Kidney epithelial cell (primary cell): ENCODE data around the gene BIRC5. TPM values are rescaled to one million over a fixed set of nuclear protein-coding genes. Genes with fewer than 3 reads are reported as not detected.

ENCODE experiments used
- DNase-seq: peaks from one replicate; pipeline ENCODE4 v3.0.0-alpha.2; 2010; ENCODE audit warnings: low read depth
- H3K27me3 ChIP-seq: 2 replicates; pipeline ENCODE4 v1.6.0; 2011; ENCODE audit warnings: low read length; ENCODE audit not compliant: control insufficient read depth, insufficient read depth
- H3K36me3 ChIP-seq: 2 replicates; pipeline ENCODE4 v1.5.1; 2011; ENCODE audit warnings: low read length; ENCODE audit not compliant: control insufficient read depth, insufficient read depth
- H3K4me3 ChIP-seq: 2 replicates; pipeline ENCODE4 v1.5.1; 2011; ENCODE audit warnings: low read depth, mild to moderate bottlenecking, control low read depth, low read length
- CTCF ChIP-seq: IDR thresholded peaks from 2 replicates; pipeline ENCODE4 v1.5.1; 2011; ENCODE audit warnings: mild to moderate bottlenecking, moderate library complexity, low read length, control low read depth, inconsistent platforms; ENCODE audit not compliant: insufficient read depth, poor library complexity, severe bottlenecking
- total RNA-seq: library from RNA; depleted of rRNA; stranded (reverse); fragments of >200 nt; gene quantifications from 2 replicates; pipeline ENCODE4 v1.2.3, GENCODE V29; 2015

Gene BIRC5
- total RNA-seq, result 7.2 and 8.6 TPM in 2 replicates

- H3K4me3 ChIP-seq, result peak within 1 kb of the TSS; percentile 95
- TF ChIP-seq CTCF, result no peak
- no peaks in the 10 kb centered on the region for H3K36me3 ChIP-seq
- no peaks in the 10 kb centered on the region for H3K27me3 ChIP-seq
- DNase-seq, result peak; percentile 26
These were observed at the start of gene BIRC5 for GRCh38 chr17:78214016-78214705. BIRC5 (plus strand) TSS chr17:78214253; CDS start chr17:78214317, 64 bp downstream.

DNA sequence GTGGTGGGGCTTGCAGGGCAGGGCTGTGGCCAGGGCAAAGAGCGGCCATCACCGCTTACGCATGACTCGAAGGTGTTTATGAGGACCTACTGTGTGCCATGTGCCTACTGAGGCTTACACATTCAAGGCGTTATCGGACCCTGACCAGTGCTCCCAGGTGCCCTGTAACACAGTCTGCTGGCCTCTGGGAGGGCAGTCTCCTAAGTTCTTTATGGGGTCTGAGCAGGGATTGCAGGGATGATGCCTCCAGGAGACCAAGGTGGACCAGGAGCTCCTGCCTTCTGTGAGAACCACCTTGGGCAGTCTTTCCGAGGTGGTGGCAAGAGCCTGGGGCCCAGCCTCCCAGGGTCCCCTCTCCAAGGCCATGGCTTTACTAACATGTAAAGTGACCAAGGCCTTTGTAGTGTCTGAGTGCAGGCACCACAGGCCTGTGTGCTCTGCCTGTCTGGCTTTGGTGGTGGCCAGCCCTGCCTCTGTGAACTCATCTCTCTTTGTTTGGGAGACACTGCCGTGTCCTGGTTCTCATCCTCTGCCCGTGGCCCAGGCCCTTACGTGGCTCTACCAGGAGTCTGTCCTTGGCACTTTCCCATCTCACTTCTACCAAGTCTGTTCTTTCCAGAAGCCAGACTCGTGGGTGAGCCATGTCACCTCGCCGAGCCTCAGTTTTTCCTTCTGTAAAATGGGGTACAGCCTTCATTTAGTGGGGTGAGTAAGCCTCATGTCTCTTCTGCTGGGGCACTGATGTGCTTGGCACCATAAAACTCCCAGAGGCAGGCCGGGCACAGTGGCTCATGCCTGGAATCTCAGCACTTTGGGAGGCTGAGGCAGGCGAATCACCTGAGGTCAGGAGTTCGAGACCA is 49.1 kb upstream of the BIRC5 start:
- H3K27me3 ChIP-seq, result no peaks in the 10 kb centered on the region
- no peak for TF ChIP-seq CTCF
- DNase-seq, result no peak

GRCh38 chr17:78166416-78166815 is 47.6 kb upstream of the BIRC5 start:
- no peak for TF ChIP-seq CTCF
- H3K27me3 ChIP-seq, result no peaks in the 10 kb centered on the region
- H3K36me3 ChIP-seq, result no peaks in the 10 kb centered on the region
- no peak overlapping the region for H3K4me3 ChIP-seq
- DNase-seq, result no peak

More for the DNA sequence above, 49.1 kb upstream of the BIRC5 start:
- Histone ChIP-seq H3K36me3 (no peaks in the 10 kb centered on the region), H3K4me3 (no peak overlapping the region)

- H3K36me3 ChIP-seq, result no peaks in the 10 kb centered on the region
- H3K27me3 ChIP-seq, result no peaks in the 10 kb centered on the region
- peak within 1 kb of the TSS; percentile 73 for H3K4me3 ChIP-seq
- no peak for DNase-seq
- TF ChIP-seq CTCF, result no peak
These were observed 45.7 kb upstream of the BIRC5 start, which contains the start of gene SYNGR2 for GRCh38 chr17:78168242-78168902. SYNGR2 (plus strand) TSS chr17:78168581; CDS start chr17:78168617, 36 bp downstream.

- Histone ChIP-seq H3K4me3 (peak overlapping the region; percentile 73), H3K27me3 (no peaks in the 10 kb centered on the region), H3K36me3 (no peaks in the 10 kb centered on the region)
- TF ChIP-seq CTCF, result no peak
- DNase-seq, result no peak
These were observed 44.9 kb upstream of the BIRC5 start for GRCh38 chr17:78168903-78169793.
